IMR-90 (cell line): ENCODE data around the gene SDK1. TPM values are rescaled to one million over a fixed set of nuclear protein-coding genes. Genes with fewer than 3 reads are reported as not detected.

ENCODE experiments used
- ATAC-seq: fragments of 200-7000 bp; cut with Tn5 transposase; 2 replicates; pipeline ENCODE4 v1.9.1; 2020; ENCODE audit warnings: low read depth, mild to moderate bottlenecking, moderate library complexity
- BruUV-seq: library from RNA; stranded (reverse); fragments of 400-500 nt; replicated peaks from 2 replicates; lab custom pipeline; 2021; lab: Mats Ljungman, UMichigan
- CTCF ChIA-PET: fragments of 300-600 bp; formaldehyde crosslinking; extraction: SDS; loops from one replicate; lab custom pipeline; 2021; ENCODE audit warnings: antibody characterized with exemption; lab: Yijun Ruan, JAX
- POLR2A ChIA-PET: fragments of 300-600 bp; sonication (Branson Sonifier 250); formaldehyde crosslinking; loops from one replicate; lab custom pipeline; 2022; ENCODE audit warnings: antibody characterized with exemption; ENCODE audit not compliant: unreplicated experiment; lab: Charles Lee
- DNase-seq: peaks from one replicate; pipeline ENCODE4 v3.0.0; 2013
- H2AFZ ChIP-seq: replicated peaks from 2 replicates; pipeline ENCODE3; 2013; ENCODE audit warnings: low read length, mild to moderate bottlenecking; ENCODE audit not compliant: poor library complexity
- H2AK5ac ChIP-seq: 2 replicates; pipeline ENCODE4 v1.6.1; 2013; ENCODE audit warnings: low read depth, low read length, inconsistent platforms
- H2AK9ac ChIP-seq: replicated peaks from 2 replicates; pipeline ENCODE3; 2013; ENCODE audit warnings: mild to moderate bottlenecking, low read depth, low read length, moderate library complexity; ENCODE audit not compliant: poor library complexity
- H2BK120ac ChIP-seq: 2 replicates; pipeline ENCODE4 v1.6.1; 2013; ENCODE audit warnings: low read depth, low read length, inconsistent platforms
- H2BK15ac ChIP-seq: 3 replicates; pipeline ENCODE4 v1.6.1; 2013; ENCODE audit warnings: low read depth, low read length, inconsistent platforms
- H2BK20ac ChIP-seq: 2 replicates; pipeline ENCODE4 v1.6.1; 2013; ENCODE audit warnings: low read depth, mild to moderate bottlenecking, inconsistent platforms, low read length, moderate library complexity
- H2BK5ac ChIP-seq: 2 replicates; pipeline ENCODE4 v1.6.1; 2013; ENCODE audit warnings: mild to moderate bottlenecking, low read depth, low read length, inconsistent platforms; ENCODE audit not compliant: poor library complexity, severe bottlenecking
- H3K14ac ChIP-seq: replicated peaks from 2 replicates; pipeline ENCODE4 v1.6.1; 2013; ENCODE audit warnings: low read depth, low read length, inconsistent platforms
- H3K18ac ChIP-seq: 2 replicates; pipeline ENCODE4 v1.6.1; 2013; ENCODE audit warnings: low read depth, low read length, control low read depth
- H3K23ac ChIP-seq: 2 replicates; pipeline ENCODE4 v1.6.1; 2013; ENCODE audit warnings: low read depth, low read length, inconsistent platforms
- H3K27ac ChIP-seq: 2 replicates; pipeline ENCODE4 v1.5.1; 2013; ENCODE audit warnings: mild to moderate bottlenecking, control low read depth, low read length; ENCODE audit not compliant: insufficient read depth
- H3K27me3 ChIP-seq: 2 replicates; pipeline ENCODE4 v1.6.1; 2013; ENCODE audit warnings: low read length; ENCODE audit not compliant: control insufficient read depth, insufficient read depth
- H3K36me3 ChIP-seq: 2 replicates; pipeline ENCODE4 v1.6.1; 2013; ENCODE audit warnings: low read length, mixed read lengths; ENCODE audit not compliant: control insufficient read depth, insufficient read depth
- H3K4ac ChIP-seq: 2 replicates; pipeline ENCODE4 v1.6.1; 2013; ENCODE audit warnings: low read depth, low read length, inconsistent platforms
- H3K4me1 ChIP-seq: 2 replicates; pipeline ENCODE4 v1.6.1; 2013; ENCODE audit warnings: low read length, mixed read lengths; ENCODE audit not compliant: control insufficient read depth, insufficient read depth
- H3K4me2 ChIP-seq: 2 replicates; pipeline ENCODE4 v1.6.1; 2013; ENCODE audit warnings: low read depth, mild to moderate bottlenecking, control low read depth, low read length, moderate library complexity
- H3K4me3 ChIP-seq: 2 replicates; pipeline ENCODE4 v1.5.1; 2013; ENCODE audit warnings: low read depth, mild to moderate bottlenecking, control low read depth, low read length, moderate library complexity; ENCODE audit not compliant: insufficient read depth
- H3K56ac ChIP-seq: 2 replicates; pipeline ENCODE4 v1.6.1; 2013; ENCODE audit warnings: low read length, inconsistent platforms; ENCODE audit not compliant: insufficient read depth; ENCODE audit errors: extremely low read depth
- H3K79me1 ChIP-seq, 2 experiments: 2 replicates each; pipeline ENCODE4 v1.6.1; 2013; ENCODE audit warnings: low read length in 2 of 2, inconsistent platforms in 1 of 2, low read depth in 1 of 2
- H3K9ac ChIP-seq: 2 replicates; pipeline ENCODE4 v1.6.1; 2013; ENCODE audit warnings: low read depth, low read length, control low read depth
- H3K9me1 ChIP-seq: 2 replicates; pipeline ENCODE4 v1.6.1; 2013; ENCODE audit warnings: low read length, inconsistent platforms; ENCODE audit not compliant: insufficient read depth
- H3K9me3 ChIP-seq: 2 replicates; pipeline ENCODE4 v1.6.1; 2013; ENCODE audit warnings: low read length; ENCODE audit not compliant: control insufficient read depth, insufficient read depth
- H4K20me1 ChIP-seq: 2 replicates; pipeline ENCODE4 v1.6.1; 2013; ENCODE audit warnings: low read length, inconsistent platforms; ENCODE audit not compliant: insufficient read depth
- H4K5ac ChIP-seq: 2 replicates; pipeline ENCODE4 v1.6.1; 2013; ENCODE audit warnings: mild to moderate bottlenecking, low read depth, low read length, control low read depth
- H4K8ac ChIP-seq, 2 experiments: 2 replicates each; pipeline ENCODE4 v1.6.1; 2013; ENCODE audit warnings: low read depth in 2 of 2, low read length in 2 of 2, control low read depth in 1 of 2, inconsistent platforms in 1 of 2
- H4K91ac ChIP-seq: 2 replicates; pipeline ENCODE4 v1.6.1; 2013; ENCODE audit warnings: low read depth, low read length, inconsistent platforms; ENCODE audit not compliant: insufficient read depth
- POLR2A ChIP-seq: IDR thresholded peaks from 2 replicates; pipeline ENCODE4 v1.6.1; 2012; ENCODE audit warnings: mild to moderate bottlenecking, low read depth, low read length
- RAD21 ChIP-seq: IDR thresholded peaks from 2 replicates; pipeline ENCODE4 v1.6.1; 2012; ENCODE audit warnings: low read length, improper control_type of control experiment
- RFX5 ChIP-seq: IDR thresholded peaks from 2 replicates; pipeline ENCODE4 v1.8.0; 2012; ENCODE audit warnings: low read depth, mild to moderate bottlenecking, low read length, moderate library complexity
- SMC3 ChIP-seq: fragments of 150-350 bp; IDR thresholded peaks from 2 replicates; pipeline ENCODE4 v1.6.1; 2016; ENCODE audit warnings: low read depth, mild to moderate bottlenecking, antibody characterized with exemption, low read length, moderate library complexity
- WGBS, 2 experiments: methylation state at CpG; one replicate each; pipeline versions ENCODE4 v1.1.5 to v1.1.7; 2013; ENCODE audit warnings: missing lambda C conversion rate in 2 of 2; ENCODE audit not compliant: insufficient read length in 1 of 2; ENCODE audit errors: extremely low coverage in 2 of 2; 5-methylcytosine and 5-hydroxymethylcytosine counted together
- dilution Hi-C: fragments of 300-500 bp; cut with HindIII; formaldehyde crosslinking; loops from one replicate; pipeline ENCODE4 v1.14.3; 2018; ENCODE audit warnings: low sequenced_read_pairs; ENCODE audit not compliant: unreplicated experiment
- in situ Hi-C: fragments of 300-500 bp; cut with MboI; formaldehyde crosslinking; loops from 3 replicates; pipeline ENCODE4 v1.14.3; 2019; ENCODE audit warnings: low sequenced_read_pairs, inconsistent platforms, mixed read lengths
- intact Hi-C: fragments of 100-400 bp; cut with micrococcal nuclease; formaldehyde crosslinking; loops from 2 replicates; pipeline ENCODE4 v1.10.0; 2022
- polyA plus RNA-seq, 3 experiments: library from polyadenylated mRNA; depleted of rRNA; stranded (reverse); fragments of >200 nt; gene quantifications; 2 replicates each; pipeline ENCODE4 v1.2.3, GENCODE V29; 2012; ENCODE audit warnings: low replicate concordance in 1 of 3
- total RNA-seq: library from RNA; depleted of rRNA; stranded (reverse); fragments of >200 nt; gene quantifications from 2 replicates; pipeline ENCODE4 v1.2.3, GENCODE V29; 2012

The SDK1 gene
- total and polyA plus RNA-seq, 2 of the 4 experiments (the other 2 are of a cell fraction), result 1.5 to 1.6 TPM

DNA sequence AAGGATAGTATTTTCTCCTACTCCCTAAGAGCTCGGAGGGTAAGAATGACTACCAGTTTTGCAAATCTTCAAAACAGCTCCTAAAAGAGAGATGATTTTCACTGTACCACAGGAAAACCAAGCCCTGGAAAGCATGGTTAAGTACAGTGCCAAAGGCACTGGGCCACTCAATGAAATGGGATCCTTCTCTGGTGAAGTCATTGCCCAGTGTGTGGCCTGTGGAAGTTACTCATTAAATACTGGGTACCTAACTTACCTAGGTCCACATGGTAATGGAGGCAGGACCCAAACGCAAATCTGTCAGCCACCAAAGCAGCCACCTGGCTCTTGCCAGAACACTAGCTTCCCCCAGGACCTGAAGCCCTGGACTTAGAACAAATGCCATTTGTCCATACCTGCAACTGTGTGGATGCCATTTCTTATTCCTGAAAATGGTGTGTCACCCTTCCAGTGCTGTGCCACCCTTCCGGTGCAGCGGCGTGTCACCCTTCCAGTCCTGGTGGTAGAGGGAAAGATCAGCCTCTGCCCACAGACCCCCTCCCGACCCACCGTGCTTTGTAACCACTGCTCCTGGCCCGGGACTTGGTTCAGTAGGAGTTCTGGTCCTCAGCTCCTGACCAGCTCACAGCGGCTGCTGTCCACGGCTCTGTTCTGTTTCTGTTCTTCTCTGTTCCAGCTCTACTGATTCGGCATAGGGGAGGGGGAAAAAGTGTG, 659.2 kb downstream of the SDK1 start:
- Histone ChIP-seq H2BK120ac (no peak overlapping the region), H2BK20ac (no peak overlapping the region), H3K4me2 (no peak overlapping the region), H2AK9ac (no peak overlapping the region), H3K27me3 (no peaks in the 10 kb centered on the region), H4K91ac (no peak overlapping the region), H4K8ac (no peak overlapping the region), H3K9ac (no peak overlapping the region), H4K20me1 (no peaks in the 10 kb centered on the region), H3K14ac (no peak overlapping the region), H3K4ac (no peak overlapping the region), H3K4me3 (no peak overlapping the region), H3K18ac (no peak overlapping the region), H3K9me3 (peaks cover 2% of the 10 kb centered on the region; the same call in 1 of the 2 replicates), H3K36me3 (0 out of 2 replicates have a peak, but pooled peaks cover 2% of the 10 kb centered on the region), H2AFZ (no peak overlapping the region), H3K27ac (no peak overlapping the region), H3K56ac (no peak overlapping the region), H2BK15ac (no peak overlapping the region), H2AK5ac (no peak overlapping the region), H4K5ac (no peak overlapping the region), H3K23ac (no peak overlapping the region), H3K79me1 (no peaks in the 10 kb centered on the region), H3K4me1 (peaks cover 4% of the 10 kb centered on the region; the same call in 1 of the 2 replicates), H2BK5ac (no peak overlapping the region), H3K9me1 (no peaks in the 10 kb centered on the region)
- CTCF ChIA-PET, result no interaction called here
- no peak for TF ChIP-seq RFX5
- no peak for TF ChIP-seq SMC3
- no peak for TF ChIP-seq RAD21
- TF ChIP-seq POLR2A, result no peak
- intact Hi-C loops (no loop called here), dilution Hi-C loops (no loop called here), in situ Hi-C loops (no loop called here)
- BruUV-seq, result no TSS peak
- POLR2A ChIA-PET, result no interaction called here
- WGBS, 2 experiments, result no CpG with 5 or more reads among the region's 11 CpGs
- ATAC-seq (no peak), DNase-seq (no peak)
